ENCODE results near the gene HLA-F. TPM values are rescaled to one million over a fixed set of nuclear protein-coding genes. Genes with fewer than 3 reads are reported as not detected.

Gene HLA-F
- total RNA-seq, 2 donors from 2014 or later, result 21.1 to 36.7 TPM

DNA sequence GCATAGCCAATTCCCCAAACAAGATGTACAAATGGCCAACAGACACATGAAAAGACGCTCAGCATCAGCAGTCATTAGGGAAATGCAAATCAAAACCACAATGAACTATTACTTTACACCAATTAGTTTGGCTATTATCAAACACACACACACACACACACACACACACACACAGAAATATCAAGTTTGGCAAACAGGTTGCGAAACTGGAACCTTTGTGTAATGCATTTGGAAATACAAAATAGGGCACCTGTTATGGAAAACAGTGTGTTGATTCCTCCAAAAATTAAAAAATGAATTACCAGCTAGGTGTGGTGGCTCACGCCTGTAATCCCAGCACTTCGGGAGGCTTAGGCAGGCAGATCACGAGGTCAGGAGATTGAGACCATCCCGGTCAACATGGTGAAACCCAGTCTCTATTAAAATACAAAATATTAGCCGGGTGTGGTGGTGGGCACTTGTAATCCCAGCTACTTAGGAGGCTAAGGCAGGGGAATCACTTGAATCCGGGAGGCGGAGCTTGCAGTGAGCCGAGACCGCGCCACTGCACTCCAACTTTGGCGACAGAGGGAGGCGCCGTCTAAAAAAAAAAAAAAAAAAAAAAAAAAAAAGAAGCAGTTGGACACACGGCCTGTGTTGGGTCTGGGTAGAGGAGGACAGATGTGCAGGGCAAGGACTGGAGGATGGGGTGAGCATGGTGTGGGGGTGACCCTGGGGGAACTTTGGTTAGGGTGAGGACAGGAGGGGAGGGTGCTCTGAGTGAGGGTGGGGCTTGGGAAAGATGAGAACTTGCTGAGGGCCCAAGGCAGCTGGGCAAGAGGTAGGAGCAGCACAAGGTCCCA, 23.8 kb downstream of the HLA-F start:
- DNase-seq (ENCODE audit: low spot score), result no peak
- Histone ChIP-seq H3K4me1 (peaks cover 0 to 32% of the 10 kb centered on the region in 2 donors), H3K9me3 (no peaks in the 10 kb centered on the region), H3K36me3 (no peaks in the 10 kb centered on the region), H3K27me3 (no peaks in the 10 kb centered on the region), H3K27ac (no peak overlapping the region), H3K4me3 (no peak overlapping the region)
- TF ChIP-seq, protein P1, sequence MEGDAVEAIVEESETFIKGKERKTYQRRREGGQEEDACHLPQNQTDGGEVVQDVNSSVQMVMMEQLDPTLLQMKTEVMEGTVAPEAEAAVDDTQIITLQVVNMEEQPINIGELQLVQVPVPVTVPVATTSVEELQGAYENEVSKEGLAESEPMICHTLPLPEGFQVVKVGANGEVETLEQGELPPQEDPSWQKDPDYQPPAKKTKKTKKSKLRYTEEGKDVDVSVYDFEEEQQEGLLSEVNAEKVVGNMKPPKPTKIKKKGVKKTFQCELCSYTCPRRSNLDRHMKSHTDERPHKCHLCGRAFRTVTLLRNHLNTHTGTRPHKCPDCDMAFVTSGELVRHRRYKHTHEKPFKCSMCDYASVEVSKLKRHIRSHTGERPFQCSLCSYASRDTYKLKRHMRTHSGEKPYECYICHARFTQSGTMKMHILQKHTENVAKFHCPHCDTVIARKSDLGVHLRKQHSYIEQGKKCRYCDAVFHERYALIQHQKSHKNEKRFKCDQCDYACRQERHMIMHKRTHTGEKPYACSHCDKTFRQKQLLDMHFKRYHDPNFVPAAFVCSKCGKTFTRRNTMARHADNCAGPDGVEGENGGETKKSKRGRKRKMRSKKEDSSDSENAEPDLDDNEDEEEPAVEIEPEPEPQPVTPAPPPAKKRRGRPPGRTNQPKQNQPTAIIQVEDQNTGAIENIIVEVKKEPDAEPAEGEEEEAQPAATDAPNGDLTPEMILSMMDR (IDR thresholded peaks at IDR 0.05), result no peak

DNA sequence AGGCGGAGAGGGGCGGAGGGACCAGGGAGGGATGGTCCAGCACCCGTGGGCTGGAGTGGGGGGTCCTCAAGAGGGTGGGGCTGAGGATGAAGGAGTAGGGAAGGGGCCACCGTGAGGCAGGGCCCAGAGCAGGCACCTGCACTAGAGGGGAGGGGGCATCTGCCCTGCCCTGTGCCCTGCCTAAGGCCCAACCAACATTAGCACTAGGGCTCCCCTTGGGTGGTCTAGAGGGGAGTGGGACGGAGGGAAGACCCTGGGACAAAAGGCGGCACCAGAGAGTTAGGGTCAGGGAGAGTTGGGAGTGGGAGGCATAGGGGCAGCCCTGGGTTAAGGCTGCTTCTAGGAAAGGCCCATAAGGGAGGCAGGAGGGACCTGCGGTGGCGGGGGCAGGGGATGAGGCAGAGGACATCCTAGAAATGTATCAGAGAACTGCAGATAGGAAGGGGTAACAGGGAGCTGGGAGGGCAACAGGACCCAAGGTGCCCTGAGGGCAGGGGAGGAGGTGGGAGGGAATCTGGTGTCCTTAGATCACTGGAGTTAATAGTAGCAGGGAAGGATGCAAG, 24.5 kb downstream of the HLA-F start:
- H3K9me3 ChIP-seq, result no peaks in the 10 kb centered on the region
- H3K27ac ChIP-seq, result peak overlapping the region in 1 of 2 donors; percentile 86
- H3K27me3 ChIP-seq, result no peaks in the 10 kb centered on the region
- H3K4me3 ChIP-seq, result peak overlapping the region; percentile 64 to 77
- DNase-seq (ENCODE audit: low spot score), result no peak
- no peaks in the 10 kb centered on the region for H3K36me3 ChIP-seq
- TF ChIP-seq, protein P1 (IDR thresholded peaks at IDR 0.05), result no peak
- H3K4me1 ChIP-seq, result peaks cover 0 to 34% of the 10 kb centered on the region in 2 donors

DNA sequence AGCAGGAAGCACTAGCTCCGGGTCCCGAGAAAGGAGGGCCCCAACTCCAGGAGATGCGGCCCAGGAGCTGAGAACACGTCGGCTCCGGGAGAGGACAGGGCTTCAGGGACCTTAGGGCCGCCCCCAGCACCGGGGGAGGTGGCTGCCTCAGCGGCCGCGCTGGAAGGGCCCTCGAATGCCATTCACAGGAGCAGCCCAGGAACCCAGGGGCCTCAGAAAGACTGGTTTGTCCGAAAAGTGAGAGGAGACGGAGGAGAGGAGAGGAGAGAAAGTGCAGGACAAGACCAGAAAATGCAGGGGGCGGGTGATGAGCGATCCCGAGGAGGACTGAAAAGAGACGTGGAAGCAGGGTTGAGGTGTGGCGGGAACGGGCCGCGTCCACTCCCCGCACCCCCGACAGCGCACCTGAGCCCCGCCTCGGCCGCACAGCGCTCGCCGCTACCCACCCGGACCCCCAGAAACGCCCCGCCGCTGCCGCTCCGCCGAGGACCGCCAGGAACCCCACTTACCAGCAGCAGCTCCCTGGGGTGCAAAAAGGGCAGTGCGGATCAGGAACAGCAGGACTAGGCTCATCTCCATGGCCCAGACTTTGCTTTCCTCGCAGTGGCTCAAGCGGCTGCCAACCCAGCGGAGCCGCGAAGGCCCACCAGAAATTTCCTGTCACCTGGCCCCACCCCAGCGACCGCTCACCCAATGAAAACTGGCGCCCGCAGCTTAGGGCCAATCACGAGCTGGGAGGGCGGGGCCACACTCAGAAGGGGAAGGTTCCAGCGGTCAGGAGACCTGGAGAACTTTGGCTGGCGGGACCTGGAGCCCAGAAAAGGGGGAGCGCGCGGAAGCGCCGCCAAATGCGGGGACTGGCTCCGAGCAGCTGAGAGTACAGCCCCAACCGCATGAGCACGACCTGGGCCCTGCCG, 25.4 kb downstream of the HLA-F start:
- no peaks in the 10 kb centered on the region for H3K9me3 ChIP-seq
- peaks cover 0 to 34% of the 10 kb centered on the region in 2 donors for H3K4me1 ChIP-seq
- H3K36me3 ChIP-seq, result no peaks in the 10 kb centered on the region
- H3K4me3 ChIP-seq, result peak overlapping the region; percentile 64 to 77
- peak; percentile 96 for DNase-seq (ENCODE audit: low spot score)
- TF ChIP-seq, protein P1 (IDR thresholded peaks at IDR 0.05), result no peak
- no peaks in the 10 kb centered on the region for H3K27me3 ChIP-seq
- peak overlapping the region; percentile 72 to 86 for H3K27ac ChIP-seq

DNA sequence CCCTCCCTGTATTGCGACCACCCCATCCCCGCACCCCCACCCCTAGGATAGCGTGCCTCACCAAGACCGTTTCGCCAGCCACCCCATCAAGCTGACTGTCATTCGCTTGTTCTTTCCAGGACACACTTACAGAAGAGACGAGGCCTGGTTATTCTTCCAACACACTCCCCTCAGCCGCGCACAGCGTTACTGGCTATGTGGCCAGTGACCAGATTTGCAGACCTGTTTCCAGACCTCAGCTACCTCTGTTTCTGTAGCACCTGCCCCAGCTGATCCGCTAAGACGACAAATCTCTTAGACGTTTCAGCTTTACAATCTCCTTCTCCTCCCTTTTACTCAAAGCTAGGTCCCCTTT, 26.1 kb downstream of the HLA-F start:
- DNase-seq (ENCODE audit: low spot score), result no peak
- H3K4me1 ChIP-seq, result peaks cover 0 to 34% of the 10 kb centered on the region in 2 donors
- peak overlapping the region; percentile 72 to 86 for H3K27ac ChIP-seq
- no peaks in the 10 kb centered on the region for H3K27me3 ChIP-seq
- no peaks in the 10 kb centered on the region for H3K36me3 ChIP-seq
- peak overlapping the region; percentile 64 to 77 for H3K4me3 ChIP-seq
- H3K9me3 ChIP-seq, result no peaks in the 10 kb centered on the region
- TF ChIP-seq, protein P1 (IDR thresholded peaks at IDR 0.05), result no peak

DNA sequence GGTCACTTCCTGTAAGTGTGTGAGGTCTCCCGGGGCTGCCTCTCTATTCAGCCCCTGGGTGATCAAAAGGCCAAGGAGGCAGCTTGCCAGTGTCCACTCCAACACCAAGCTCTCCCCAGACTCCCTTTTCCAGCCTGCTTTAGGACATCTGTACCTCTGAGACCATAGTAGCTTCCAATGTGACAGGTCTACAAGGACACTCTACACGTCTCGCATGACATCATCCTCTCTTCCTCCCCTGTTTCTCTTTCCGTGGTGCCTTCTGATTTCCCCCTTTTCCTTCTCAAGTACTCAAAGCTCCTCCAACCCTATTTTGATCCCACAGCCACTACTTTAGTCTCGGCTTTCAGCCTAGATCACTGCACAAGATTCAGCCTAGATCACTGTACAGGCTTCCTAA, 26.4 kb downstream of the HLA-F start:
- Histone ChIP-seq H3K36me3 (no peaks in the 10 kb centered on the region), H3K9me3 (no peaks in the 10 kb centered on the region), H3K4me1 (peaks cover 0 to 34% of the 10 kb centered on the region in 2 donors), H3K4me3 (peak overlapping the region in 1 of 2 donors; percentile 77), H3K27ac (peak overlapping the region; percentile 72 to 86), H3K27me3 (no peaks in the 10 kb centered on the region)
- TF ChIP-seq, protein P1 (IDR thresholded peaks at IDR 0.05), result no peak
- no peak for DNase-seq (ENCODE audit: low spot score)

Data from right atrium auricular region (tissue), 2 donors.